ENCODE results near the gene DVL3.

- TF ChIP-seq, protein P1, sequence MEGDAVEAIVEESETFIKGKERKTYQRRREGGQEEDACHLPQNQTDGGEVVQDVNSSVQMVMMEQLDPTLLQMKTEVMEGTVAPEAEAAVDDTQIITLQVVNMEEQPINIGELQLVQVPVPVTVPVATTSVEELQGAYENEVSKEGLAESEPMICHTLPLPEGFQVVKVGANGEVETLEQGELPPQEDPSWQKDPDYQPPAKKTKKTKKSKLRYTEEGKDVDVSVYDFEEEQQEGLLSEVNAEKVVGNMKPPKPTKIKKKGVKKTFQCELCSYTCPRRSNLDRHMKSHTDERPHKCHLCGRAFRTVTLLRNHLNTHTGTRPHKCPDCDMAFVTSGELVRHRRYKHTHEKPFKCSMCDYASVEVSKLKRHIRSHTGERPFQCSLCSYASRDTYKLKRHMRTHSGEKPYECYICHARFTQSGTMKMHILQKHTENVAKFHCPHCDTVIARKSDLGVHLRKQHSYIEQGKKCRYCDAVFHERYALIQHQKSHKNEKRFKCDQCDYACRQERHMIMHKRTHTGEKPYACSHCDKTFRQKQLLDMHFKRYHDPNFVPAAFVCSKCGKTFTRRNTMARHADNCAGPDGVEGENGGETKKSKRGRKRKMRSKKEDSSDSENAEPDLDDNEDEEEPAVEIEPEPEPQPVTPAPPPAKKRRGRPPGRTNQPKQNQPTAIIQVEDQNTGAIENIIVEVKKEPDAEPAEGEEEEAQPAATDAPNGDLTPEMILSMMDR (IDR thresholded peaks at IDR 0.05; ENCODE audit: borderline replicate concordance, extremely low read depth, low read length, poor library complexity, severe bottlenecking) = no peak
- no peak for TF ChIP-seq EZH2 (IDR thresholded peaks at IDR 0.05; ENCODE audit: borderline replicate concordance, low read depth, low read length, severe bottlenecking)
Observed at GRCh38 chr3:184188080-184188479, 32.9 kb downstream of the DVL3 start.
